Superior temporal gyrus (tissue), 1 donor: ENCODE measurements around the gene ZNF330.
"Not testable (repeated sequence)": the region's sequence is repeated elsewhere in the genome, so short reads cannot be mapped to it uniquely, and the experiment has no call there.

Experiments used
- DNase-seq: peaks from one replicate; pipeline ENCODE4 v3.0.0-alpha.2; 2016; ENCODE audit errors: extremely low spot score

Gene ZNF330

DNA sequence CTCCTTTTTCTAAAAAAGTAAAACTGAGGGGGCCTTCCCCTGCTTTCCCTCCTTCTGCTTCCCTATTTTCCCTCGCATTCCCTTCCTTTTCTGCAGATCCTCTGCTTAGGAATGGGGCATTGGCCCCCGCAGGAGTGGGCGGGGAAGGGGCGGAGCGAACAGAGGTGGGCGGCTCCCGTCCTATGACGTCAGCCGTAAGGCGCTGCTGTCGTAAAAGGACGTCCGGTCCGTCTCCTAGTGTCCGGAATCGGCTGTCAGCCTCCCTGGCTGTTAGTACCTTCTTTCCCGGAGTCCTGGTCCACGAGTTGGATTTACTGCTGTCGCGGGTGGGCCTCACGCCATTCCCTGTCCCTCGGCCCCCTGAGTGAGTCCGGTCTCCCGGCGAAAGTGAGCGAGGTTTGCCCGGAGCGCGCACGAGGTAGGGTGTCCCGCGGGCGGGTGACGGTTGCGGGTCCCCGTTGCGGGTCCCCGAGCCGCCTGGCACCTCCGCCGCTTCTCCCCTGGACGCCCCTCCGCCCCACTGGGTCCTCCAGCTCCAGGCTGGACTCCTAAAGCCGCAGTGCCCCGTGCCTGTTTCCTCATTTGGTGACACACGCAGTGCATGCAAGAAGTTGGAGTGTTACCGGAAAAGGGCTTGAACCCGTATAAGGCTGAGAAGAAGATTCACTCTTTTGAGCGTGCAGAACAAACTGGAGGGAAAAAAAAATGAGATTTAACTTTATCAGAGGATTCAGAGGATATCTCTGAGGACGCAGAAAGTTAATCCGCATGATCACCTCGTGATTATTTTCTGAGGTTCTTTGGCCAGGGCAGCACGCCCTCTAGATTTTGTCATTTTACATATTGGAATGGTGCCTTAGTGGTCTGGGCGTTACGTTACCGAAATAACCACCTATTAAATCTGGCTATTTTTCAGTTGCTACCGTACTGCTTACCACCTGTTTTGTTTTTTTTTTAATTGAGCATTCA, at the start of gene ZNF330:
ZNF330 (plus strand) TSS at position 205 of the 969 bp plus-strand sequence. CDS start 1,477 bp downstream, outside the sequence.
- DNase-seq, result peak; percentile 97

DNA sequence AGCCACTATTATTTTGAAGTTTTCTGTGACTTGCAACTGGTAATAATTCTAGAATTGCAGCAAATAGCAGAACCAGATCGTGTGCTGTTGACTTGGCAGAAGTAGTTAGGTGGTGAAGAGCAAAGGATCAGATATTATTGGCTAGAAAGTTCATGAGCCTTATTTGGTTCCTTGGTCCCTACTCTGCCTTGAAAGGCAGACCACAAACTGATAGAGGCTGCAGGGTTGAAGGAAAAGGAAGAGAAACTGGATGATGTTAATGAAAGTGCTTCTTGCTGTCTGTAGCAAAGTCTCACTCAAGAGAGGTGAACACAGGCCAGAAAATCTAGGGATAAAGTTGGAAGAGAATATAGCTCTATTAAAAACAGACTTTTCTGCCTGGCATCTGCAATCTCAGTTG, 46.2 kb upstream of the ZNF330 start:
- DNase-seq, result no peak

DNA sequence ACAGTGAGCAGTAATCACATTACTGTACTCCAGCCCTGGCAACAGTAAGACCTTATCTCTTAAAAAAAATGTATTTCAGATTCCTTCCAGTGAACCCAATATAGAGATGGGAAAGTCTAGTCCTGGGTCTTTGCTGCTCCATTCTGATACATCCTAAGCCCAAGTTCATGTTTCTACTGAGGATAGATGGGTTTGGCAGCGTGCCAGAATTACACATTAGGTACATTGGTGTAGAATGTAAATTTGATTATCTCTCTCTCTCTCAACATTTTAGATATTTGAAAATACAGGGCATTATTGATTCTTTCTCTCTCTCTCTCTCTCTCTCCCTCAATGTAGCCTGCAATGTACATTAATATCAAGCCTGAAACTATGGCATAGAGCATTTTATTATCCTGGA, 43.5 kb upstream of the ZNF330 start:
- no peak for DNase-seq

DNA sequence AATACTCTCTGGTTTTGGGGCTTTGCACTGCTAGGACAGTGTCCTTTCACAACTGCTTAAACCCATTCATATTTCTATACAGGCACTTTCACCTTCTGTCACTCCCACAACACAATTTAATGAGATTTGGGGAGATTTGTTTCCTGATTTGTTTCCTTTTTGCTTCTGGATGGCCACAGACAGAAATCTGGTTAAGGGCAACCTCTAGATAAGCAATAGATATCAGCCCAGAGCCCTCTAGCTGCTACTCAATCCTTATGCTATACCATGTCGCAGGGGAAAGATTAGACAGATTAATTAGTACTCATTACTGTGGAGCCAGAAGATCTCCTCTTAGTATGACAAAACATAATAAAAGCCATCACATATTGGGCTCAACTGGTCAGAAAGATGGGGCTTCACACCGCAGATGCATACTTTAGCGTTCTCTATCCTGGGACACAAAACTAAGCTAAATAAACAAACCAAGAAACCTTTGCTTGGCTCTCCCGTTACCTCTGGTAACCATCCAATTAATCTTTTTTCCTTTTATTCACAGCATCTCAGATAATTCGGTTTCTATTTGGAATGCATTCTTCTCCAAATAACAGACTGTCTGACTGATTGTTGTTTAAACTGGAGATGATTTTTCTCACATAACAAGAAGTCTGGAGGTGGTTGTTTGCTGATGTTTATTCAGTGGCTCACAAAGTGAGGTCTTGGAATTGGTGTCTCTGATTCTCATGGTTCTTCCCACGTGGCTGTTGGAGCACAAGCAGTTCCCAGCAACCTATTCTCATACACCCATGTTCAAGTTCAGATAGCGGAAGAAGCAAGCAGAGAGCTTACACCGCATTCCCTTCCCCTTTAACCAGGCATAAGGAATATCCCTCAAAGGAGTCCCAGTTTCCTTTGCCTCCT, 41.0 kb upstream of the ZNF330 start:
- no peak for DNase-seq

DNA sequence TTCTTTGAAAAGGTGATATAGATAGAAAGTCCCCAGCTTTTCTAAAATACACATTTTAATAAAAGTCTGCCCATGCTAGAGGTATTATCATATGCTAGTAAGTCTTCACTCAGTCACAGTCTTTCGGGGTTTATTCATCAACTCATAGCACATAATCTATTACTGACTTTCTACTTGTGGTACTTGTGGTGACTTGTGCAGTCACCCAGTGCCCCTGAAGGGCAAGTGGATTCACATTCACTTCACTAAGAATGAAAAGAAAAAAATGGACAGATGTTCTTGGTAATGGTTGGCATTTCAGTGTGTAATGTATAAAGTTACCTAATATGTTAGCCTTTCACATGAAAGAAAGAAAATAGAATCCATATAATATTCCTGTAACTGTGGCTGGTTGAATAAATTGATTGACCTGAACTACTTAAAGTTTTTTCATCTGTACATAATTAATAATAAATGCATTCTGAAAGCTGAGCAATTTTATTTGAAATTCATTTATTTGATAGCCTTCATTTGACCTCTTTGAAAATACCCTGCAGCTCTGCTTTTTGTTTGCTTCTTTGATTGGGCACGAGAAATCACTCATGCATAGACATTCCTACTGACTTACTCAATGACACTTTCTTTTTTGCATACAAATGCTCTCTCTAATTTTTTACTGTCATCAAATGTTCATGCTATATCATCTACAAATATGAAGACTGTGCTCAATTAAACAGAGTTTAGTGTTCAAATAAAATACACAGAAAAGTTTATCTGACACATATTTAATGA, 39.5 kb upstream of the ZNF330 start:
- no peak for DNase-seq

DNA sequence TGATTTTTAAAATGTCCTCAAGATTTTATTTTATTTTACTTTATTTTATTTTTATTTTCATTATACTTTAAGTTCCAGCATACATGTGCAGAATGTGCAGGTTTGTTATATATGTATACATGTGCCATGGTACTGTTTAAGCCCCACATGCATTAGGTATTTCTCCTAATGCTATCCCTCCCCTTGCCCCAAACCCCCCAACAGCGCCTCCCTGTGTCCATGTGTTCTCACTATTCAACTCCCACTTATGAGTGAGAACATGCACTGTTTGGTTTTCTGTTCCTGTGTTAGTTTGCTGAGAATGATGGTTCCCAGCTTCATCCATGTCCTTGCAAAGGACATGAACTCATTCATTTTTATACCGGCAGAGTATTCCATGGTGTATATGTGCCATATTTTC, 37.2 kb upstream of the ZNF330 start:
- DNase-seq, result not testable (repeated sequence)

DNA sequence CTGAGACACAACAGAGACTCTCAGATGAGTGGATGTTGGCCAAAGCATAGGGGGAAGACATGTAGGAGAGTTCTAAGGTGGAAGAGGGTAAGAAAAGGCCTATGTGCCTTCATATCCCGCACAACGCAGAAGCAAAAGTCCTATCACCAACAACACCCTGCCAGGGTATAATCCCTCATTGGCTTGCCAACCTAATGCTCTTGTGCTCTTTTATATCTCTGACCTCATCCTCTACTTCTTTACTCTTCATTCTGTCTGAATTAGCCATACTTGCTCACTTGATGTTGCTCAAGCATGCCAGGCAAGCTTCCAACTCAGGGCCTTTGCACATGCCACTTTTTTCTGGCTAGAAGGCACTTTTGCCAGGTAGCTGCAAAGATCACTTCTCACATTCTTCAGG, 28.1 kb upstream of the ZNF330 start:
- DNase-seq, result no peak

DNA sequence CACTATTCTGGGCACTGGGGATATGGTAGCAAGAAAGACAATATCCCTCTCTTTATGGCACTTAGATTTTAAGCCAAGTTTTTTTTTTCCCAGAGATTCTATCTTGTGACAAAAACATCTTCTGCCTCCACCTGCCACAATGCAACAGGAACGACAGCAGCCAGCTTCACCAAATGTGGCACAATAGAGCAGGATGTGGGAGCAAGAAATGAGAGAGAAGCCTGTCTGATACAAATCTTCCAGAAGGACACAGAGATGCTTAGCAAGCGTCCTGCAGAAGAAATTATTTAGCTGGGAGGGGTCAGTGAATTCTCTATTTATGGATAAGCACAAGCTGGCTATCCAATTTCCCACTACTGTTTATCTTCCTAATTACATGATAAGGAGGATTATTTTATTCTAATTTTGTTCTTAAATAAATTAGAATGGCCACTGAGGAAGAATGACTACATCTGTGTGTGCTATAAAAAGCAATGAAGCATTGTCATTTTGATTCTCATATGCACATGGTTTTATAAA, 27.1 kb upstream of the ZNF330 start:
- no peak for DNase-seq

DNA sequence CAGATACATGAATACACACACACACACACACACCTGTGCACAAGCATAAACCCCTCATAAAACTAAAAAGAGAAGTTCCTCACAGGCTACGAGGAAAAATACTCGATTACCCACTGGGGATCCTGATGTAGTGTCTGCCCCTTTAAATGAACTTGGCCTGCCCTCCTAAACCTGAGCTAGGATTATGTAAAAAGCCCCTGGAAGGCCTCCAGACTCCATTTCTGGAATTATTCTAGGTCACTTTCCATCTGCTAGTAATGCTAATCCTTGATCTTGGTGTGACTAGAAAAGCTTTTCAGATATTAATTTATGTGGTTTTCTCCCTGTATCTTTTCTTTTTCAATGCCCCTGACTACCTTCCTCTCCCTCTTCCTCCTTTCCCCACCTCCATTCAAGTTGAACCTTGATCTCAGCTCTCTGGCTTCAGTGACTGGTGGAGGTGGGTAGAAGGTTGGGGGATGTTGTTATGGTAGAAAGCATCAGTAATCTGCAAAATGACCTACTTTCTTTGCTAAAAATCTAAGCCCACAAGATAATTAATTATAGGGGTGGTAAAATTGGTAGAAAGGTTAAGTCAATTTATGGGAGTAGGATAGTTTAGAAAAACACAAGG, 25.5 kb upstream of the ZNF330 start:
- no peak for DNase-seq

DNA sequence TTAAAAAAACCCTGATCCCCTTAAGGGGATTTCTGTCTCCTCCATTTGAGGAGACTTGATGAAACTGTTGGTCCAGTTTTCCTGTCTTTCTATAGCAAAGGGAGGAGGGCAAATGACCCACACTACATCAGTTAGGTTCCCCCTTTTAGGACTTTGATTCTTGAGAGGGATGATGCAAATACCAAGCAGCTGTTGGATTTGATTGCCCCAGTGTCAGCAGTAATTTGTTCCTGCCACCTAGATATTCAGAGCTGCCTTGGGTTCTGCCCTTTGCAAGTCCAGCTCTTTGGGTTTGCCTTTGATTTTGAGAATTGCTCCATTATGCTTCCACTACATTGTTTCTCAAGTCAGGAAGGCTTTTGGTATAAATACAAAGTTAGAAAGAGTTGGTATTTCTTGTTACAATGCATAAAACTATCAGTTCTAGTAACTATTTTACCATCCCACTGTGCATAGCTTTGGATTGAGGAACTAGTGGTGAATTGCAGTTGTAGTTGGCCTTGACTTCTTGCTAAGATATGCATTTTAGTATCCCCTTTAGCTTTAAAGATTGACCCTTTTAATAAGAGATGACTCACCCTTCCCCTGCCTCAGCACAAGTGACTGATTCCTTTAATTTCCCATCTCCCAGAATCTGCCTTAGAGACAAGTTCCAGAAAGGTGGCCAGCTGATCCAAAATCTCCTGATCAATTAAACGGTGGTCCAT, 24.3 kb upstream of the ZNF330 start:
- DNase-seq, result no peak

DNA sequence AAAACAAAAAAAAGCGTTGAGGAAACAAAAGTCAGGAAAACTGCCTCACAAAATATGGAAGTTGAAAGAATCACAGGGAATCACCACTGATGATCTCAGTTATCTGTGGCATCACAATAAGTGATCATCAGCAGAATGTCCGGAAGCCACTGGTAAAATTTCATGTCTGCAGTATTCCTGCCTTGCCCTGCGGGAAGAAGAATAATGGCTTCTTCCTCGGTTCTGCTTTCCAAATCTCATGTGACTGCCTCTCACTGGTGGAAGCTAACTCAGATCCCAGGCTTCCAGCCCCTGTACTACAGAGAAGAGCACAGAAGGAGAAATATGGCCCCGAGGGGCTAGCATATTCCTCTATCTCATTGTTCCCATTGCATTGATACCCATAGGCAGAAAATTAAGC, 12.7 kb upstream of the ZNF330 start:
- DNase-seq, result no peak

DNA sequence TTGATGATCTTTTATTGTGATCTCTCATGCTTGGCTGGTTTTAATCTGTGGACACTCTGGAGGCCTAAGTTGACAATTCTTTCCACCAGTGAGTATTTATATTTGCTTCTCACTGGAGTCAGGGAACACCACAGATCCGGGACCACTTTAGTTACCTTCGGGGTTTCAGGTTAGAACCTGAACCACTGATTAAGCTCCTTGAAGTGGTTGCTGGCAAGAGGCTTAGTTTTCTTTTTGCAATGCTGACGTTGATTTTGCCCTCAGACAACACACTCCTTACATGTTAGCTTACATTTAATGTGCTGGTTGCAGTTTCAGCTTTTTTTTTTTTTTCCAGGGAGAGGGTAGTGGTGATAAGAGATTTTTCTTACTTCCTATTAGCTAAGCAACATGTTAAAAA, 10.5 kb upstream of the ZNF330 start:
- no peak for DNase-seq

DNA sequence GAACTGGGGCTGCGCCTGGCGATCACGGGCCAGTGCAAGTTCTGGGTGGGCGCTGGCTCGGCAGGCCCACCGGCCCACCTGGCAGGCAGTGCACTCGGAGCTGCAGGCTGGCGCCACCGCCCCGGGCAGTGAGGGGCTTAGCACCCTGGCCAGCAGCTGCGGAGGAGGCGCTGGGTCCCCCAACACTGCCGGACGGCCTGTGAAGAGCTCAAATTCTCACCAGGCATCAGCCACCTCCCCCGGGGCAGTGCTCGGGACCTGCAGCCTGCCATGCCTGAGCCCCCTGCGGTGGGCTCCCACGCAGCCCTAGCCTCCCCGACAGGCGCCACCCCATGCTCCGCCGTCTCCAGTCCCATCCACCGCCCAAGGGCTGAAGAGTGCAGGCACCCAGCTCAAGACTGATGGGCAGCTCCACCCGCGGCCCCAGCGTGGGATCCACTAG, 7.1 kb upstream of the ZNF330 start:
- no peak for DNase-seq

DNA sequence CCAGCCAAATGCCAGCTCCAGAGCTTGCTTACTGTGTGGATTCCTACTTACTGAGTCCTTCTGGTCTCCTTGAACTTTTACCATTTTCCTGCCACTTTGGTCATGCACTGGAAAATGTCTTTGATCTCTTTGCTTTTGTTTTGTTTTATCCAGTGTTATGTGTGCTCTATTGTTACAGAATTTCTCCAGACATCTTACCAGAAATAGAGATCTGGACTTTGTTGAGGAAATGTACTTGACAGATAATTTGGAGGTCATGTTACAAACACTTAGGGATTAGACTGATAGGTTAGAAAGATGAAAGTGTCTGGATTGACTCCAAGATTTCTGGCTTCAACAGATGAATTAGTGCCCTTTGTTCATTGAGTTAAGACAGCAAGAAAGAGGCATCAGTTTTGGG, 5.7 kb upstream of the ZNF330 start:
- no peak for DNase-seq

DNA sequence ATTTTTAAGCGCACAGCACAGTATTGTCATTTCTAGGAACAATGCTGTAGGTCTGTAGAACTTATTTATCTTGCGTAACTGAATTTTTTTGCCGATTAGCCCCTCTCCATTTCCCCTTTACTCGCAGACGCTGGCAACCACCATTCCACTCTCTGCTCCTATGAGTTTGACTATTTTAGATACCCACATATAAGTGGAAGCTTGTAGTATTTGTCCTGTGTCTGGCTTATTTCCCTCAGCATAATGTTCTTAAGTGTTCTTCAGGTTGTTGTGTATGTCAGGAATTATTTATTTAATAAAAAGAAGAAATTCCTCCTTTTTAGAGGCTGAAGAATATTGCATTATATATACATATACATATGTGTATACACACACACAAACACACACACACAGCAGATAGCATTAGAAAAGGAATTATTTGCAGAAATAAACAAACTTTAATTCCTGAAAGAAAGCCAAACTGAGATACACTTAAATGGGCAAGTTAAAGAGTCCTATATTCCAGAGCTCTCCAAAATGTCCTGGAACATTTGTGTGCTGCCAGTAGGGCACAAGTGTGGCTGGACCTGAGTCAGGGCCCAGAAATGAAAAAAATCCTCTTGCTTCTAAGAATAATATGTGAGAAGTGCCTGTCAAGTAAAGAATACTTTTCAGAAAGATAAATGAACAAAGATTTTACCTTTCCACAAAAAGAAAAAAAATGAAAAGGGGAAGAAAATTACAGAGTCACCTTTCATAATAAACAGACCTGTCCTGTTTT, 4.5 kb upstream of the ZNF330 start:
- DNase-seq, result no peak

DNA sequence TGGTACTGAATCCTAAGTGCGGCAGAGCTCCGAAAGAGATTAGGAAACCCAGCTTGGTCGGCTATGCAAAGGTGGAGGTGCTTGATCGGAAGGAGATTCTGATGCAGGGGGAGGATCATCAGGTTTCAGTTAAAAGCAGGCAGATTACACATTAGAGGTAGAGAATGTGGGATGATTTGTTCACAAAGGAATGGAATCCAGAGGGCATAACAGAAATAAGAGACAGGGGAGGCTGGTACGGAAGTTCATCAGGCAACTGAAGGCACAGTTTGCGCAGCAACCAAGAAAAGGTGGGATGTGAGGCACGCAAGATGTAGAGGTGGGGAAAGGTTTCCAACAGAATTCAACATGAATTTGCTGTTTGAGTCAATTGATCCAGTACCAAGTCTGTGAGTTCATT, 424 bp upstream of the ZNF330 start:
- DNase-seq, result no peak

DNA sequence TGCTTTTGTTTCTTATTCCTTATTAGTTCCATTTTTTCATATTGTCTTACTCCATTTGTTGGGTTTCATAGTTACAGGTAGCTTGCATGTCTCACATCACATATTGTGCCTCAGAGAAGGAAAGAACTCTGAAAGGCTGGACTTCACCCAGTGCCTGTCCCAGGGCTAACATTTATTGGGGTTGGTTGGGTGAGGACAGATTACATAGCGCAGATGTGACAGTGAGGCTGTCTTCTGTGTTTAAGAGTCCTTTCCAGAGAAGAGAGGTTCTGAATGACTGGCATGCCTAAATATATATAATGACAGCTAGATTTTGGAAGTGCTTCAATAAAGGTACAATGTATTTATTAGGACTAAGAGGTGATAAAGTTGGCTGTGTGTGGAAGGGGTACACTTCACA, 2.7 kb downstream of the ZNF330 start:
- no peak for DNase-seq

DNA sequence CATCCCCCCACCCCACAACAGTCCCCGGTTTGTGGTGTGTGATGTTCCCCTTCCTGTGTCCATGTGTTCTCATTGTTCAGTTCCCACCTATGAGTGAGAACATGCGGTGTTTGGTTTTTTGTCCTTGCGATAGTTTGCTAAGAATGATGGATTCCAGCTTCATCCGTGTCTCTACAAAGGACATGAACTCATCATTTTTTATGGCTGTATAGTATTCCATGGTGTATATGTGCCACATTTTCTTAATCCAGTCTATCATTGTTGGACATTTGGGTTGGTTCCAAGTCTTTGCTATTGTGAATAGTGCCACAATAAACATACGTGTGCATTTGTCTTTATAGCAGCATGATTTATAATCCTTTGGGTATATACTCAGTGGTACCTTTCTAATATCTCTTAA, 6.6 kb downstream of the ZNF330 start:
- DNase-seq, result not testable (repeated sequence)

DNA sequence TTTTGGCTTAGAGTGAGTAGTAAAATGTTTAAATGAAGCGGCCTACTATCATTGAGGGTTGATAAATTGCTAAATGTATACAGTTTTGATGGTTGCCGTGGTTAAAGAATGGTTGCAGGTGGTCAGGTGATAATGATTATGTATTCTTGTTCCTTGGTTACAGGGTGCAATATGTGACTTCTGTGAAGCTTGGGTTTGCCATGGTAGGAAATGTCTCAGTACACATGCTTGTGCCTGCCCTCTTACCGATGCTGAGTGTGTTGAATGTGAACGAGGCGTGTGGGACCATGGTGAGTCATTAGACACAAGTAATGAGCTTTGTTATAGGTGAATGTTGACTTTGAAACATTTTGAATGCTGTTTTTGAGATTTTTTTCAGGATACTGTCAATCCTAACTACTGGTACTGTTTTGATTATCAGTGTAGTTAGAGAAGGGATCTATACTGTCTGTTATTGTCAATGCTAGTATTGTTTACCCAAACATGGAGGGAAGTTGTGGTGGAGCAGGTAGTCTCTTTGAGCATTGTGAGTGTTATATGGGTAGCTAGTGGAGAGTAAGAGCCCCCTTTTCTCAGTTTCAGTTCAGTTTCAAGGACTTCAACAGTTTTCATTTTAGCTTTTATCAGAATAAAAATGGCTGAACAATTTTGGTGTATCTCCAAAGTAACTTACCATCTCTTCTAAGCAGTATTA, 8.9 kb downstream of the ZNF330 start:
- no peak for DNase-seq
